ENCODE data around the gene VWF. TPM values are rescaled to one million over a fixed set of nuclear protein-coding genes. Genes with fewer than 3 reads are reported as not detected.

The VWF gene
- total RNA-seq, 1 experiment from 2014 or later: not detected

- Histone ChIP-seq H2AFZ (ENCODE audit: low read length) (no peak overlapping the region), H3K9me2 (replicated peaks; ENCODE audit: low read length) (no peaks in the 10 kb centered on the region), H3K4me1 (ENCODE audit: insufficient read depth, low read length) (no peaks in the 10 kb centered on the region), H3K79me2 (ENCODE audit: low read length) (no peaks in the 10 kb centered on the region), H3K27me3 (ENCODE audit: low read length) (no peaks in the 10 kb centered on the region), H3F3A (ENCODE audit: low read length, unreplicated experiment) (no peaks in the 10 kb centered on the region), H3K36me3 (ENCODE audit: low read depth, low read length) (no peaks in the 10 kb centered on the region), H3K4me3 (ENCODE audit: low read length) (no peak overlapping the region), H3K4me2 (ENCODE audit: low read length) (no peak overlapping the region), H3K9me3 (ENCODE audit: low read length) (no peaks in the 10 kb centered on the region), H3K9ac (ENCODE audit: low read length) (no peak overlapping the region), H3K27ac (ENCODE audit: low read length) (no peak overlapping the region), H4K20me1 (ENCODE audit: low read length) (no peaks in the 10 kb centered on the region)
- ChIA-PET POLR2A (ENCODE audit: unreplicated experiment) (no interaction called here), CTCF (interaction anchor here (0.6 to 2.5 kb wide), 2 partner anchors 47 to 49 kb away, joined by 5 to 42 read pairs; no protein-coding TSS in a partner anchor)
- peak; percentile 79 for DNase-seq
- peak; percentile 81 for TF ChIP-seq CTCF (conservative IDR thresholded peaks at IDR 0.05; ENCODE audit: low read depth, low read length)
- no peak for TF ChIP-seq EZH2phosphoT487 (IDR thresholded peaks at IDR 0.05; ENCODE audit: borderline replicate concordance, low read length)
- no peak for TF ChIP-seq EZH2 (IDR thresholded peaks at IDR 0.05; ENCODE audit: low read length, unreplicated experiment)
- ATAC-seq: peak; percentile 68
- intact Hi-C loops (cut with micrococcal nuclease): no loop called here
- no TSS peak for BruUV-seq (replicated peaks)
Measured at GRCh38 chr12:6038160-6038559, 86.3 kb downstream of the VWF start.

- intact Hi-C loops (cut with micrococcal nuclease): no loop called here
- H3K4me1 ChIP-seq (ENCODE audit: insufficient read depth, low read length): no peaks in the 10 kb centered on the region
- H3K36me3 ChIP-seq (ENCODE audit: low read depth, low read length): no peaks in the 10 kb centered on the region
- DNase-seq (no peak), ATAC-seq (no peak)
- H3K4me3 ChIP-seq (ENCODE audit: low read length): no peak overlapping the region
- H3K27ac ChIP-seq (ENCODE audit: low read length): no peak overlapping the region
- BruUV-seq (replicated peaks): no TSS peak
- no peaks in the 10 kb centered on the region for H3K79me2 ChIP-seq (ENCODE audit: low read length)
- H3K9me2 ChIP-seq (replicated peaks; ENCODE audit: low read length): no peaks in the 10 kb centered on the region
- no peaks in the 10 kb centered on the region for H4K20me1 ChIP-seq (ENCODE audit: low read length)
- no peak overlapping the region for H3K9ac ChIP-seq (ENCODE audit: low read length)
- H2AFZ ChIP-seq (ENCODE audit: low read length): no peak overlapping the region
- H3K27me3 ChIP-seq (ENCODE audit: low read length): no peaks in the 10 kb centered on the region
- no peaks in the 10 kb centered on the region for H3K9me3 ChIP-seq (ENCODE audit: low read length)
- no peak overlapping the region for H3K4me2 ChIP-seq (ENCODE audit: low read length)
- no peaks in the 10 kb centered on the region for H3F3A ChIP-seq (ENCODE audit: low read length, unreplicated experiment)
- TF ChIP-seq EZH2phosphoT487 (IDR thresholded peaks at IDR 0.05; ENCODE audit: borderline replicate concordance, low read length) (no peak), CTCF (conservative IDR thresholded peaks at IDR 0.05; ENCODE audit: low read depth, low read length) (no peak), EZH2 (IDR thresholded peaks at IDR 0.05; ENCODE audit: low read length, unreplicated experiment) (no peak)
- POLR2A ChIA-PET (ENCODE audit: unreplicated experiment): no interaction called here
- CTCF ChIA-PET: interaction anchor here (0.6 to 2.5 kb wide), 2 partner anchors 47 to 49 kb away, joined by 5 to 42 read pairs; no protein-coding TSS in a partner anchor
Measured at GRCh38 chr12:6037459-6037858, 87.0 kb downstream of the VWF start.

- BruUV-seq (replicated peaks): no TSS peak
- Histone ChIP-seq H3K4me2 (ENCODE audit: low read length) (no peak overlapping the region), H3K4me3 (ENCODE audit: low read length) (no peak overlapping the region), H3K9me2 (replicated peaks; ENCODE audit: low read length) (no peaks in the 10 kb centered on the region), H3K9ac (ENCODE audit: low read length) (no peak overlapping the region), H4K20me1 (ENCODE audit: low read length) (no peaks in the 10 kb centered on the region), H3K4me1 (ENCODE audit: insufficient read depth, low read length) (no peaks in the 10 kb centered on the region), H3K27me3 (ENCODE audit: low read length) (no peaks in the 10 kb centered on the region), H3F3A (ENCODE audit: low read length, unreplicated experiment) (no peaks in the 10 kb centered on the region), H3K9me3 (ENCODE audit: low read length) (no peaks in the 10 kb centered on the region), H3K79me2 (ENCODE audit: low read length) (no peaks in the 10 kb centered on the region), H3K36me3 (ENCODE audit: low read depth, low read length) (no peaks in the 10 kb centered on the region), H2AFZ (ENCODE audit: low read length) (no peak overlapping the region), H3K27ac (ENCODE audit: low read length) (no peak overlapping the region)
- DNase-seq (no peak), ATAC-seq (no peak)
- POLR2A ChIA-PET (ENCODE audit: unreplicated experiment): no interaction called here
- intact Hi-C loops (cut with micrococcal nuclease): no loop called here
- CTCF ChIA-PET: no interaction called here
- TF ChIP-seq EZH2phosphoT487 (IDR thresholded peaks at IDR 0.05; ENCODE audit: borderline replicate concordance, low read length) (no peak), CTCF (conservative IDR thresholded peaks at IDR 0.05; ENCODE audit: low read depth, low read length) (no peak), EZH2 (IDR thresholded peaks at IDR 0.05; ENCODE audit: low read length, unreplicated experiment) (no peak)
Measured at GRCh38 chr12:6036509-6036908, 88.0 kb downstream of the VWF start.

Data from PC-3 (cell line).